OCI-LY1 (cell line): ENCODE data around the gene RELCH.

Experiments used
- H2AFZ ChIP-seq: fragments of 200-600 bp; sonication (generic), shearing (Covaris generic); 2 replicates; pipeline ENCODE4 v1.6.0; 2014; ENCODE audit warnings: antibody characterized with exemption, mild to moderate bottlenecking, low read length
- H3F3A ChIP-seq: fragments of 200-600 bp; sonication (generic), shearing (Covaris generic); 2 replicates; pipeline ENCODE4 v1.6.0; 2014; ENCODE audit warnings: mild to moderate bottlenecking, antibody characterized with exemption, low read length, moderate library complexity; ENCODE audit not compliant: insufficient read depth
- H3K27ac ChIP-seq: fragments of 200-600 bp; sonication (generic); 2 replicates; pipeline ENCODE4 v1.5.1; 2014; ENCODE audit warnings: low read length, mixed run types, mild to moderate bottlenecking, low read depth; ENCODE audit not compliant: poor library complexity, severe bottlenecking
- H3K27me3 ChIP-seq: fragments of 200-600 bp; sonication (generic); 2 replicates; pipeline ENCODE4 v1.6.0; 2014; ENCODE audit warnings: antibody characterized with exemption, mild to moderate bottlenecking, low read length, moderate library complexity; ENCODE audit not compliant: insufficient read depth
- H3K36me3 ChIP-seq: fragments of 200-600 bp; sonication (generic); 2 replicates; pipeline ENCODE4 v1.6.1; 2014; ENCODE audit warnings: mild to moderate bottlenecking, antibody characterized with exemption, low read length, moderate library complexity, mixed read lengths; ENCODE audit not compliant: insufficient read depth
- H3K4me1 ChIP-seq: fragments of 200-600 bp; sonication (generic); 2 replicates; pipeline ENCODE4 v1.5.1; 2014; ENCODE audit warnings: mild to moderate bottlenecking, low read length, moderate library complexity; ENCODE audit not compliant: insufficient read depth, severe bottlenecking
- H3K4me2 ChIP-seq: fragments of 200-600 bp; sonication (generic), shearing (Covaris generic); 2 replicates; pipeline ENCODE4 v1.6.1; 2014; ENCODE audit warnings: low read length
- H3K4me3 ChIP-seq: fragments of 200-600 bp; sonication (generic); 2 replicates; pipeline ENCODE4 v1.5.1; 2014; ENCODE audit warnings: low read length, low read depth, mild to moderate bottlenecking, mixed read lengths; ENCODE audit not compliant: poor library complexity, severe bottlenecking
- H3K79me2 ChIP-seq: fragments of 200-600 bp; shearing (Covaris generic); 2 replicates; pipeline ENCODE4 v1.6.1; 2016; ENCODE audit warnings: mixed run types, low read length, mixed read lengths; ENCODE audit not compliant: insufficient read depth
- H3K9ac ChIP-seq: fragments of 200-600 bp; sonication (generic), shearing (Covaris generic); 2 replicates; pipeline ENCODE4 v1.6.1; 2014; ENCODE audit warnings: mild to moderate bottlenecking, low read length, mixed read lengths
- H3K9me2 ChIP-seq: fragments of 200-600 bp; sonication (generic), shearing (Covaris generic); 2 replicates; pipeline ENCODE4 v1.6.1; 2014; ENCODE audit warnings: low read depth, mild to moderate bottlenecking, low read length, mixed read lengths
- H3K9me3 ChIP-seq: fragments of 200-600 bp; shearing (Covaris generic); 2 replicates; pipeline ENCODE4 v1.6.1; 2014; ENCODE audit warnings: low read length, mixed read lengths
- H4K20me1 ChIP-seq: fragments of 200-600 bp; sonication (generic), shearing (Covaris generic); 2 replicates; pipeline ENCODE4 v1.6.0; 2016; ENCODE audit warnings: mild to moderate bottlenecking, low read length; ENCODE audit not compliant: insufficient read depth
- CTCF ChIP-seq: fragments of 200-600 bp; sonication (generic), shearing (Covaris generic); IDR thresholded peaks from 2 replicates; pipeline ENCODE4 v1.5.1; 2017; ENCODE audit warnings: mild to moderate bottlenecking, antibody characterized with exemption, low read length, moderate library complexity, mixed read lengths
- EZH2 ChIP-seq: fragments of 200-600 bp; sonication (generic), shearing (Covaris generic); IDR thresholded peaks from 2 replicates; pipeline ENCODE4 v1.8.0; 2017; ENCODE audit warnings: borderline replicate concordance, mixed run types, mild to moderate bottlenecking, antibody characterized with exemption, low read length, moderate library complexity, mixed read lengths

RELCH gene

GRCh38 chr18:62281684-62282083, 94.6 kb downstream of the RELCH start:
- H3K27ac ChIP-seq, result no peak overlapping the region

GRCh38 chr18:62282188-62282629, 95.2 kb downstream of the RELCH start:
- H3K27ac ChIP-seq, result no peak overlapping the region
- no peaks in the 10 kb centered on the region for H3K27me3 ChIP-seq
- TF ChIP-seq EZH2 (no peak), CTCF (no peak)
- no peaks in the 10 kb centered on the region for H3K9me3 ChIP-seq
- no peak overlapping the region for H3K4me3 ChIP-seq
- no peaks in the 10 kb centered on the region for H3F3A ChIP-seq
- H3K9me2 ChIP-seq, result no peaks in the 10 kb centered on the region
- no peaks in the 10 kb centered on the region for H3K79me2 ChIP-seq
- H3K4me1 ChIP-seq, result no peaks in the 10 kb centered on the region
- H4K20me1 ChIP-seq, result no peaks in the 10 kb centered on the region
- no peak overlapping the region for H3K4me2 ChIP-seq
- peaks cover 47% of the 10 kb centered on the region for H3K36me3 ChIP-seq
- no peak overlapping the region for H2AFZ ChIP-seq
- no peak overlapping the region for H3K9ac ChIP-seq

More at GRCh38 chr18:62281684-62282083, 94.6 kb downstream of the RELCH start:
- H2AFZ ChIP-seq, result no peak overlapping the region
- H3K9ac ChIP-seq, result no peak overlapping the region
- H4K20me1 ChIP-seq, result no peaks in the 10 kb centered on the region
- H3K4me2 ChIP-seq, result no peak overlapping the region
- no peaks in the 10 kb centered on the region for H3K27me3 ChIP-seq
- H3K36me3 ChIP-seq, result peaks cover 51% of the 10 kb centered on the region
- H3K79me2 ChIP-seq, result no peaks in the 10 kb centered on the region
- TF ChIP-seq CTCF, result no peak
- no peak for TF ChIP-seq EZH2
- no peaks in the 10 kb centered on the region for H3K4me1 ChIP-seq
- no peaks in the 10 kb centered on the region for H3K9me3 ChIP-seq
- no peaks in the 10 kb centered on the region for H3F3A ChIP-seq
- no peaks in the 10 kb centered on the region for H3K9me2 ChIP-seq
- H3K4me3 ChIP-seq, result no peak overlapping the region

GRCh38 chr18:62284637-62285036, 97.6 kb downstream of the RELCH start:
- Histone ChIP-seq H3K9ac (no peak overlapping the region), H3K27ac (no peak overlapping the region), H3F3A (0 out of 2 replicates have a peak, but pooled peaks cover 3% of the 10 kb centered on the region), H3K4me2 (no peak overlapping the region), H2AFZ (no peak overlapping the region), H3K27me3 (no peaks in the 10 kb centered on the region), H3K9me2 (no peaks in the 10 kb centered on the region), H3K36me3 (peaks cover 50% of the 10 kb centered on the region; the same call in 1 of the 2 replicates), H3K4me1 (peaks cover 12% of the 10 kb centered on the region), H3K9me3 (no peaks in the 10 kb centered on the region), H3K79me2 (no peaks in the 10 kb centered on the region), H4K20me1 (no peaks in the 10 kb centered on the region), H3K4me3 (no peak overlapping the region)
- TF ChIP-seq CTCF, result no peak
- TF ChIP-seq EZH2, result no peak
